A549 (cell line): Measurements from ENCODE around the gene ACTG1. TPM values are rescaled to one million over a fixed set of nuclear protein-coding genes. Genes with fewer than 3 reads are reported as not detected.

Experiments
- ATAC-seq, 2 experiments: fragments of 200-7000 bp in 1 of 2; fragments of >200 bp in 1 of 2; cut with Nextera tagmentation in 1 of 2; cut with Tn5 transposase in 1 of 2; 3 replicates each; pipeline versions ENCODE4 v1.8.0 to v1.9.1; 2018 to 2020; ENCODE audit warnings: mild to moderate bottlenecking in 1 of 2, moderate library complexity in 1 of 2
- CTCF ChIA-PET: fragments of 300-600 bp; sonication (Branson Sonifier 250); formaldehyde crosslinking; extraction: SDS; loops from one replicate; lab custom pipeline; 2021; ENCODE audit warnings: antibody characterized with exemption, inconsistent platforms; lab: Yijun Ruan, JAX
- POLR2A ChIA-PET: fragments of 350-600 bp; formaldehyde crosslinking; extraction: SDS; loops from one replicate; lab custom pipeline; 2021; ENCODE audit warnings: antibody characterized with exemption, inconsistent platforms; lab: Yijun Ruan, JAX
- DNase-seq, 2 experiments: peaks; one replicate each; pipeline versions ENCODE4 v3.0.0 to v3.0.0-alpha.2; 2011 to 2016; ENCODE audit warnings: low read depth in 1 of 2, low spot score in 1 of 2
- FAIRE-seq: peaks from 2 replicates; lab custom pipeline; 2011; peaks lifted over from hg19 to GRCh38; lab: Jason Lieb, UNC
- H3K27ac ChIP-seq, 2 experiments: fragments of >200 bp; sonication (Bioruptor Twin); formaldehyde crosslinking; 3 replicates each; pipeline ENCODE4 v1.5.1; 2016 to 2017
- H3K4me1 ChIP-seq: fragments of >200 bp; sonication (Bioruptor Twin); formaldehyde crosslinking; 3 replicates; pipeline ENCODE4 v1.6.1; 2016
- H3K4me2 ChIP-seq: fragments of >200 bp; sonication (Bioruptor Twin); formaldehyde crosslinking; 3 replicates; pipeline ENCODE4 v1.6.1; 2016
- H3K4me3 ChIP-seq: fragments of >200 bp; sonication (Bioruptor Twin); formaldehyde crosslinking; 3 replicates; pipeline ENCODE4 v1.5.1; 2016
- H3K9me3 ChIP-seq: fragments of >200 bp; sonication (Bioruptor Twin); formaldehyde crosslinking; 3 replicates; pipeline ENCODE4 v1.6.1; 2016
- BCL3 ChIP-seq: fragments of >200 bp; sonication (Bioruptor Twin); formaldehyde crosslinking; IDR thresholded peaks from 3 replicates; pipeline ENCODE4 v1.6.1; 2016
- CHD2 ChIP-seq: fragments of 150-350 bp; IDR thresholded peaks from 2 replicates; pipeline ENCODE4 v1.6.1; 2014; ENCODE audit warnings: low read length; ENCODE audit not compliant: partially characterized antibody
- E2F6 ChIP-seq: IDR thresholded peaks from 2 replicates; pipeline ENCODE4 v1.6.1; 2012; ENCODE audit warnings: low read depth, borderline replicate concordance
- EHF ChIP-seq: fragments of 250-450 bp; sonication (Bioruptor Pico); IDR thresholded peaks from 2 replicates; pipeline ENCODE4 v1.5.0; 2020; ENCODE audit warnings: mild to moderate bottlenecking
- EP300 ChIP-seq, 2 experiments: fragments of >200 bp; sonication (Bioruptor Twin); formaldehyde crosslinking; IDR thresholded peaks; 2 replicates in 1 of 2; 3 replicates in 1 of 2; pipeline ENCODE4 v1.6.1; 2016 to 2017
- ESRRA ChIP-seq: fragments of 150-350 bp; IDR thresholded peaks from 2 replicates; pipeline ENCODE4 v1.6.1; 2014; ENCODE audit warnings: mild to moderate bottlenecking, low read length, borderline replicate concordance
- FOXS1 ChIP-seq: fragments of 250-450 bp; sonication (Bioruptor Pico); IDR thresholded peaks from 2 replicates; pipeline ENCODE4 v1.5.0; 2020; ENCODE audit warnings: mild to moderate bottlenecking, moderate library complexity
- HDAC2 ChIP-seq: fragments of 200-600 bp; sonication (generic); IDR thresholded peaks from 2 replicates; pipeline ENCODE4 v1.6.1; 2016
- HOXB5 ChIP-seq: fragments of 250-450 bp; sonication (Bioruptor Pico); IDR thresholded peaks from 2 replicates; pipeline ENCODE4 v1.5.0; 2020; ENCODE audit warnings: mild to moderate bottlenecking, moderate library complexity
- JUN ChIP-seq, 2 experiments: fragments of >200 bp; sonication (Bioruptor Twin); formaldehyde crosslinking; IDR thresholded peaks; 2 replicates in 1 of 2; 3 replicates in 1 of 2; pipeline ENCODE4 v1.6.1; 2016 to 2017
- MYC ChIP-seq: IDR thresholded peaks from 2 replicates; pipeline ENCODE4 v1.6.1; 2012; ENCODE audit warnings: mild to moderate bottlenecking, inconsistent platforms, low read length, improper control_type of control experiment, borderline replicate concordance
- NPAS2 ChIP-seq: fragments of 250-450 bp; sonication (Bioruptor Pico); IDR thresholded peaks from 2 replicates; pipeline ENCODE4 v1.8.0; 2022; ENCODE audit warnings: mild to moderate bottlenecking, moderate library complexity, borderline replicate concordance
- NR3C1 ChIP-seq: fragments of >200 bp; sonication (Bioruptor Twin); formaldehyde crosslinking; IDR thresholded peaks from 3 replicates; pipeline ENCODE4 v1.6.1; 2017
- PHF8 ChIP-seq: fragments of 200-600 bp; sonication (generic); IDR thresholded peaks from 2 replicates; pipeline ENCODE4 v1.6.1; 2016; ENCODE audit warnings: low read depth, mild to moderate bottlenecking, antibody characterized with exemption, moderate library complexity, borderline replicate concordance
- RARB ChIP-seq: fragments of 250-450 bp; sonication (Bioruptor Pico); IDR thresholded peaks from 2 replicates; pipeline ENCODE4 v1.8.0; 2021; ENCODE audit warnings: mild to moderate bottlenecking, moderate library complexity
- REST ChIP-seq: fragments of 200-600 bp; sonication (generic); IDR thresholded peaks from 2 replicates; pipeline ENCODE4 v1.6.1; 2016; ENCODE audit warnings: antibody characterized with exemption, mild to moderate bottlenecking, moderate library complexity
- SREBF2 ChIP-seq: fragments of 450-650 bp; IDR thresholded peaks from 2 replicates; pipeline ENCODE4 v1.6.1; 2014; ENCODE audit warnings: mild to moderate bottlenecking, moderate library complexity
- TFCP2L1 ChIP-seq: fragments of 250-450 bp; sonication (Bioruptor Pico); IDR thresholded peaks from 2 replicates; pipeline ENCODE4 v1.5.0; 2021; ENCODE audit warnings: mild to moderate bottlenecking
- TP53 ChIP-seq: fragments of 250-450 bp; sonication (Bioruptor Pico); IDR thresholded peaks from 2 replicates; pipeline ENCODE4 v1.5.0; 2021; ENCODE audit warnings: mild to moderate bottlenecking, moderate library complexity
- USF2 ChIP-seq: fragments of 450-650 bp; IDR thresholded peaks from 2 replicates; pipeline ENCODE4 v1.6.1; 2014; ENCODE audit warnings: antibody characterized with exemption
- ZC3H11A ChIP-seq: fragments of 450-650 bp; IDR thresholded peaks from 2 replicates; pipeline ENCODE4 v1.6.1; 2014; ENCODE audit warnings: antibody characterized with exemption, mild to moderate bottlenecking
- ZNF302 ChIP-seq: fragments of 250-450 bp; sonication (Bioruptor Pico); IDR thresholded peaks from 2 replicates; pipeline ENCODE4 v1.9.0; 2021; ENCODE audit warnings: inconsistent platforms, mild to moderate bottlenecking, moderate library complexity
- ZSCAN20 ChIP-seq: fragments of 250-450 bp; sonication (Bioruptor Pico); IDR thresholded peaks from 2 replicates; pipeline ENCODE4 v1.8.0; 2022; ENCODE audit warnings: mild to moderate bottlenecking, moderate library complexity
- WGBS: methylation state at CpG from one replicate; pipeline ENCODE4 v1.1.6; 2017; ENCODE audit errors: missing lambda C conversion rate; 5-methylcytosine and 5-hydroxymethylcytosine counted together
- polyA plus RNA-seq, 4 experiments: library from polyadenylated mRNA; depleted of rRNA in 3 of 4; stranded (reverse); fragments of >200 nt; fragmentation: RNase III in 1 of 4; extraction: RNeasy Plus Mini Kit Qiagen cat#74134 plus additional on column Dnase treatment in 1 of 4; gene quantifications; 2 replicates in 3 of 4; 3 replicates in 1 of 4; pipeline ENCODE4 v1.2.3, GENCODE V29; 2011 to 2017

Gene ACTG1
- polyA plus RNA-seq, 2 of the 4 experiments (the other 2 are of a cell fraction) = 2,042 to 7,263 TPM

GRCh38 chr17:81476635-81477034 is 36.0 kb downstream of the ACTG1 start:
- no peak for ATAC-seq
- CTCF ChIA-PET = interaction anchor here (1.2 to 2.4 kb wide), 2 partner anchors 36 to 47 kb away, joined by 3 to 7 read pairs; no protein-coding TSS in a partner anchor
- DNase-seq = no peak
- no peaks in the 10 kb centered on the region for H3K9me3 ChIP-seq
- H3K4me1 ChIP-seq = peaks cover 17% of the 10 kb centered on the region
- POLR2A ChIA-PET = interaction anchor here (0.6 kb wide), 1 partner anchor 331 kb away, joined by 6 read pairs; no protein-coding TSS in a partner anchor
- 85% methylated on average over 6 of the region's 6 CpGs for whole genome bisulfite sequencing
- no peak overlapping the region for H3K27ac ChIP-seq
- FAIRE-seq = no peak
- no peak for TF ChIP-seq BCL3
- TF ChIP-seq NR3C1 = no peak
- TF ChIP-seq JUN (IDR thresholded peaks at IDR 0.05) = no peak
- no peak for TF ChIP-seq E2F6
- TF ChIP-seq ZSCAN20 (CRISPR knock-in tag) = no peak
- no peak overlapping the region for H3K4me2 ChIP-seq
- H3K4me3 ChIP-seq = no peak overlapping the region

- Histone ChIP-seq H3K4me2 (no peak overlapping the region), H3K4me1 (peaks cover 12% of the 10 kb centered on the region; the same call in 2 of the 3 replicates), H3K27ac (no peak overlapping the region), H3K9me3 (no peaks in the 10 kb centered on the region), H3K4me3 (no peak overlapping the region)
- 88% methylated on average over 7 of the region's 7 CpGs for WGBS
- CTCF ChIA-PET = interaction anchor here (1.2 to 2.4 kb wide), 2 partner anchors 35 to 47 kb away, joined by 3 to 7 read pairs; no protein-coding TSS in a partner anchor
- ATAC-seq = no peak
- POLR2A ChIA-PET = no interaction called here
- FAIRE-seq = no peak
- DNase-seq = no peak
- no peak for TF ChIP-seq TP53 (CRISPR knock-in tag)
- TF ChIP-seq HDAC2 = no peak
- no peak for TF ChIP-seq PHF8
- no peak for TF ChIP-seq HOXB5
- TF ChIP-seq REST = no peak
- no peak for TF ChIP-seq SREBF2
- TF ChIP-seq RARB (CRISPR knock-in tag) = no peak
- TF ChIP-seq ZC3H11A = no peak
- no peak for TF ChIP-seq TFCP2L1 (CRISPR knock-in tag)
- no peak for TF ChIP-seq CHD2
- no peak for TF ChIP-seq EP300 (IDR thresholded peaks at IDR 0.05)
- TF ChIP-seq EHF (CRISPR knock-in tag) = no peak
- no peak for TF ChIP-seq FOXS1 (CRISPR knock-in tag)
- no peak for TF ChIP-seq NPAS2 (CRISPR knock-in tag)
- no peak for TF ChIP-seq E2F6
- TF ChIP-seq MYC = no peak
- no peak for TF ChIP-seq ZNF302 (CRISPR knock-in tag)
- TF ChIP-seq USF2 = no peak
- no peak for TF ChIP-seq ESRRA
- TF ChIP-seq BCL3 = no peak
- TF ChIP-seq, all 56 proteins: peak for 0
Measured at GRCh38 chr17:81476097-81476496, 36.5 kb downstream of the ACTG1 start.
